C4-2B (cell line): ENCODE data around the gene SCN2B.

Source experiments
- CTCF ChIP-seq: fragments of 450-650 bp; conservative IDR thresholded peaks from 2 replicates; pipeline ENCODE4 v1.5.1; 2017; ENCODE audit warnings: mild to moderate bottlenecking
- ZFX ChIP-seq: fragments of 450-650 bp; IDR thresholded peaks from 2 replicates; pipeline ENCODE4 v1.6.1; 2017

GRCh38 chr11:118217575-118217974, 41.1 kb upstream of the SCN2B start:
- TF ChIP-seq CTCF = no peak
- TF ChIP-seq ZFX = no peak
